H1 (cell line): ENCODE measurements around the gene TOMM22. TPM values are rescaled to one million over a fixed set of nuclear protein-coding genes. Genes with fewer than 3 reads are reported as not detected.

Source experiments
- RAD21 ChIP-seq, 2 experiments: IDR thresholded peaks in 1 of 2; conservative IDR thresholded peaks in 1 of 2; 2 replicates each; pipeline ENCODE4 v1.6.1; 2011; ENCODE audit warnings: low read depth in 2 of 2, low read length in 2 of 2, improper control_type of control experiment in 1 of 2, inconsistent platforms in 1 of 2, mild to moderate bottlenecking in 1 of 2, moderate library complexity in 1 of 2
- polyA plus RNA-seq, 7 experiments: library from polyadenylated mRNA; depleted of rRNA in 3 of 7; stranded (reverse) in 5 of 7; unstranded in 2 of 7; fragments of >200 nt in 5 of 7; fragments of 200-250 nt in 2 of 7; gene quantifications; 1 replicate in 5 of 7; 2 replicates in 1 of 7; 4 replicates in 1 of 7; pipeline versions ENCODE4 v1.2.1 to v1.2.3, GENCODE V29; 2011 to 2013; ENCODE audit warnings: missing spikeins in 2 of 7, mixed read lengths in 2 of 7
- total RNA-seq: library from RNA; stranded (reverse); fragmentation: NEBNext Ultra II Directional; extraction: Animal tissue kit (Norgen Biotek cat#: 25700); gene quantifications from 2 replicates; pipeline ENCODE4 v1.2.1, GENCODE V29; 2021
- TF ChIP-seq, protein P1 (sequence below): fragments of 300-600 bp; sonication (generic); IDR thresholded peaks from 2 replicates; pipeline ENCODE4 v1.7.1; 2012; ENCODE audit warnings: low read length, moderate library complexity, mild to moderate bottlenecking, inconsistent platforms; ENCODE audit not compliant: insufficient replicate concordance

Gene TOMM22
- total and polyA plus RNA-seq, 2 of the 8 experiments (the other 6 are each of a cell fraction or from before 2014, with no cell fraction given) = 84.0 to 125 TPM

DNA sequence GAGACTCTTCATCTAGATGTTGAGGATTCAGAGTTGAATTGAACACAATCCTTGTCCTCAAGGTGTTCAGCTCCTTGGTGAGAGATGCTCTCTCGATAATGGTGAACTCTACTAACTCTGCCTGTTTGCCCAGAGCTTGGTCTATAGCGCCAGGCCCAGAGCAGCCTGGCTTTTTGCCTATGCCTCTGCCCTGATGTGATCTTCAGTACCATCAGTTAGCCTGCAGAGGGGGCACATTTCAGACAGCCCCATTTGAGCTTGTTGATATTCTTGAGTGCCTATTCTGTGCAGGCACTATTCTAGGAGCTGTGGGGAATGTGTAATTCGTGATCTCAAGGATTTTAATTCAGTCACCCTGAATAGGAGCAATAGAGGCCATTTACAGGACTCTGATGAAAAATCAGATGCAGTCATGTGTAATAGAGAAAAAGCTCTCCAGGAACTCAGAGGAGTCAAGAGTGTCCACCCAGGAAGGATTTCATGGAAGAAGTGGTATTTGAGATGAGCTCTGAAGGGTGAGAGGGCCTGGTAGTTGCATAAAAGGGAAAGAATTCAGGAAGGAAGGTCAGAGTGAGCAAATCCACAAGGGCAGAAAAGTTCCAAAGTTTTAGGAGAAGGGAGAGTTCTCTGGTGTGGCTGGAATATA, 43.3 kb downstream of the TOMM22 start (continued):
- TF ChIP-seq, protein P1, sequence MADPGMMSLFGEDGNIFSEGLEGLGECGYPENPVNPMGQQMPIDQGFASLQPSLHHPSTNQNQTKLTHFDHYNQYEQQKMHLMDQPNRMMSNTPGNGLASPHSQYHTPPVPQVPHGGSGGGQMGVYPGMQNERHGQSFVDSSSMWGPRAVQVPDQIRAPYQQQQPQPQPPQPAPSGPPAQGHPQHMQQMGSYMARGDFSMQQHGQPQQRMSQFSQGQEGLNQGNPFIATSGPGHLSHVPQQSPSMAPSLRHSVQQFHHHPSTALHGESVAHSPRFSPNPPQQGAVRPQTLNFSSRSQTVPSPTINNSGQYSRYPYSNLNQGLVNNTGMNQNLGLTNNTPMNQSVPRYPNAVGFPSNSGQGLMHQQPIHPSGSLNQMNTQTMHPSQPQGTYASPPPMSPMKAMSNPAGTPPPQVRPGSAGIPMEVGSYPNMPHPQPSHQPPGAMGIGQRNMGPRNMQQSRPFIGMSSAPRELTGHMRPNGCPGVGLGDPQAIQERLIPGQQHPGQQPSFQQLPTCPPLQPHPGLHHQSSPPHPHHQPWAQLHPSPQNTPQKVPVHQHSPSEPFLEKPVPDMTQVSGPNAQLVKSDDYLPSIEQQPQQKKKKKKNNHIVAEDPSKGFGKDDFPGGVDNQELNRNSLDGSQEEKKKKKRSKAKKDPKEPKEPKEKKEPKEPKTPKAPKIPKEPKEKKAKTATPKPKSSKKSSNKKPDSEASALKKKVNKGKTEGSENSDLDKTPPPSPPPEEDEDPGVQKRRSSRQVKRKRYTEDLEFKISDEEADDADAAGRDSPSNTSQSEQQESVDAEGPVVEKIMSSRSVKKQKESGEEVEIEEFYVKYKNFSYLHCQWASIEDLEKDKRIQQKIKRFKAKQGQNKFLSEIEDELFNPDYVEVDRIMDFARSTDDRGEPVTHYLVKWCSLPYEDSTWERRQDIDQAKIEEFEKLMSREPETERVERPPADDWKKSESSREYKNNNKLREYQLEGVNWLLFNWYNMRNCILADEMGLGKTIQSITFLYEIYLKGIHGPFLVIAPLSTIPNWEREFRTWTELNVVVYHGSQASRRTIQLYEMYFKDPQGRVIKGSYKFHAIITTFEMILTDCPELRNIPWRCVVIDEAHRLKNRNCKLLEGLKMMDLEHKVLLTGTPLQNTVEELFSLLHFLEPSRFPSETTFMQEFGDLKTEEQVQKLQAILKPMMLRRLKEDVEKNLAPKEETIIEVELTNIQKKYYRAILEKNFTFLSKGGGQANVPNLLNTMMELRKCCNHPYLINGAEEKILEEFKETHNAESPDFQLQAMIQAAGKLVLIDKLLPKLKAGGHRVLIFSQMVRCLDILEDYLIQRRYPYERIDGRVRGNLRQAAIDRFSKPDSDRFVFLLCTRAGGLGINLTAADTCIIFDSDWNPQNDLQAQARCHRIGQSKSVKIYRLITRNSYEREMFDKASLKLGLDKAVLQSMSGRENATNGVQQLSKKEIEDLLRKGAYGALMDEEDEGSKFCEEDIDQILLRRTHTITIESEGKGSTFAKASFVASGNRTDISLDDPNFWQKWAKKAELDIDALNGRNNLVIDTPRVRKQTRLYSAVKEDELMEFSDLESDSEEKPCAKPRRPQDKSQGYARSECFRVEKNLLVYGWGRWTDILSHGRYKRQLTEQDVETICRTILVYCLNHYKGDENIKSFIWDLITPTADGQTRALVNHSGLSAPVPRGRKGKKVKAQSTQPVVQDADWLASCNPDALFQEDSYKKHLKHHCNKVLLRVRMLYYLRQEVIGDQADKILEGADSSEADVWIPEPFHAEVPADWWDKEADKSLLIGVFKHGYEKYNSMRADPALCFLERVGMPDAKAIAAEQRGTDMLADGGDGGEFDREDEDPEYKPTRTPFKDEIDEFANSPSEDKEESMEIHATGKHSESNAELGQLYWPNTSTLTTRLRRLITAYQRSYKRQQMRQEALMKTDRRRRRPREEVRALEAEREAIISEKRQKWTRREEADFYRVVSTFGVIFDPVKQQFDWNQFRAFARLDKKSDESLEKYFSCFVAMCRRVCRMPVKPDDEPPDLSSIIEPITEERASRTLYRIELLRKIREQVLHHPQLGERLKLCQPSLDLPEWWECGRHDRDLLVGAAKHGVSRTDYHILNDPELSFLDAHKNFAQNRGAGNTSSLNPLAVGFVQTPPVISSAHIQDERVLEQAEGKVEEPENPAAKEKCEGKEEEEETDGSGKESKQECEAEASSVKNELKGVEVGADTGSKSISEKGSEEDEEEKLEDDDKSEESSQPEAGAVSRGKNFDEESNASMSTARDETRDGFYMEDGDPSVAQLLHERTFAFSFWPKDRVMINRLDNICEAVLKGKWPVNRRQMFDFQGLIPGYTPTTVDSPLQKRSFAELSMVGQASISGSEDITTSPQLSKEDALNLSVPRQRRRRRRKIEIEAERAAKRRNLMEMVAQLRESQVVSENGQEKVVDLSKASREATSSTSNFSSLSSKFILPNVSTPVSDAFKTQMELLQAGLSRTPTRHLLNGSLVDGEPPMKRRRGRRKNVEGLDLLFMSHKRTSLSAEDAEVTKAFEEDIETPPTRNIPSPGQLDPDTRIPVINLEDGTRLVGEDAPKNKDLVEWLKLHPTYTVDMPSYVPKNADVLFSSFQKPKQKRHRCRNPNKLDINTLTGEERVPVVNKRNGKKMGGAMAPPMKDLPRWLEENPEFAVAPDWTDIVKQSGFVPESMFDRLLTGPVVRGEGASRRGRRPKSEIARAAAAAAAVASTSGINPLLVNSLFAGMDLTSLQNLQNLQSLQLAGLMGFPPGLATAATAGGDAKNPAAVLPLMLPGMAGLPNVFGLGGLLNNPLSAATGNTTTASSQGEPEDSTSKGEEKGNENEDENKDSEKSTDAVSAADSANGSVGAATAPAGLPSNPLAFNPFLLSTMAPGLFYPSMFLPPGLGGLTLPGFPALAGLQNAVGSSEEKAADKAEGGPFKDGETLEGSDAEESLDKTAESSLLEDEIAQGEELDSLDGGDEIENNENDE = no peak
- TF ChIP-seq RAD21 (IDR thresholded peaks at IDR 0.05 in 1 of 2, conservative IDR thresholded peaks at IDR 0.05 in 1 of 2; ENCODE audit: low read depth in 2 of 2, low read length in 2 of 2) = peak in 1 of 2 experiments; percentile 37; a peak in 2 of 4 replicates
